Neural cell (in vitro differentiated cells): ENCODE data around the gene LYPLAL1. TPM values are rescaled to one million over a fixed set of nuclear protein-coding genes. Genes with fewer than 3 reads are reported as not detected.

Experiments used
- H2AFZ ChIP-seq: fragments of 200-600, 300-800 bp; sonication (generic), shearing (Covaris generic); 2 replicates; pipeline ENCODE4 v1.6.0; 2014; ENCODE audit warnings: low read depth, mild to moderate bottlenecking, antibody characterized with exemption, low read length, moderate library complexity
- H3F3A ChIP-seq: fragments of 200-600 bp; shearing (Covaris generic); 2 replicates; pipeline ENCODE4 v1.6.1; 2016; ENCODE audit warnings: mild to moderate bottlenecking, moderate library complexity, mixed read lengths, antibody characterized with exemption, low read length; ENCODE audit not compliant: insufficient read depth, poor library complexity, severe bottlenecking
- H3K27ac ChIP-seq: fragments of 200-600, 300-800 bp; sonication (generic), shearing (Covaris generic); 2 replicates; pipeline ENCODE4 v1.5.1; 2014; ENCODE audit warnings: mild to moderate bottlenecking, low read length, moderate library complexity
- H3K27me3 ChIP-seq: fragments of 300-800, 200-600 bp; sonication (generic), shearing (Covaris generic); 2 replicates; pipeline ENCODE4 v1.6.0; 2014; ENCODE audit warnings: mild to moderate bottlenecking, low read depth, low read length, moderate library complexity; ENCODE audit not compliant: insufficient read depth
- H3K36me3 ChIP-seq: fragments of 300-800, 200-600 bp; sonication (generic), shearing (Covaris generic); 2 replicates; pipeline ENCODE4 v1.5.1; 2014; ENCODE audit warnings: mild to moderate bottlenecking, antibody characterized with exemption, low read length, moderate library complexity; ENCODE audit not compliant: insufficient read depth
- H3K4me2 ChIP-seq: fragments of 300-800, 200-600 bp; sonication (generic), shearing (Covaris generic); 2 replicates; pipeline ENCODE4 v1.6.0; 2014; ENCODE audit warnings: mild to moderate bottlenecking, low read length
- H3K4me3 ChIP-seq: fragments of 300-800, 200-600 bp; sonication (generic), shearing (Covaris generic); 2 replicates; pipeline ENCODE4 v1.5.1; 2014; ENCODE audit warnings: mild to moderate bottlenecking, low read length, moderate library complexity
- H3K79me2 ChIP-seq: fragments of 200-600 bp; shearing (Covaris generic); replicated peaks from 2 replicates; pipeline ENCODE4 v1.6.0; 2014; ENCODE audit warnings: mild to moderate bottlenecking, low read length, moderate library complexity; ENCODE audit not compliant: insufficient read depth
- H3K9ac ChIP-seq: fragments of 300-800, 200-600 bp; sonication (generic), shearing (Covaris generic); 2 replicates; pipeline ENCODE4 v1.6.1; 2016; ENCODE audit warnings: mild to moderate bottlenecking, low read length, mixed read lengths
- H3K9me2 ChIP-seq: fragments of 200-600 bp; shearing (Covaris generic); 2 replicates; pipeline ENCODE4 v1.6.1; 2016; ENCODE audit warnings: mild to moderate bottlenecking, low read length, mixed read lengths; ENCODE audit not compliant: insufficient read depth
- H3K9me3 ChIP-seq: fragments of 200-600, 300-800 bp; sonication (generic), shearing (Covaris generic); 2 replicates; pipeline ENCODE4 v1.6.1; 2016; ENCODE audit warnings: mild to moderate bottlenecking, mixed run types, low read length, moderate library complexity, mixed read lengths
- H4K20me1 ChIP-seq: fragments of 200-600 bp; shearing (Covaris generic); 2 replicates; pipeline ENCODE4 v1.6.1; 2016; ENCODE audit warnings: mild to moderate bottlenecking, mixed run types; ENCODE audit not compliant: insufficient read depth
- EP300 ChIP-seq: fragments of 450-650 bp; conservative IDR thresholded peaks from 2 replicates; pipeline ENCODE4 v1.6.1; 2014; ENCODE audit warnings: antibody characterized with exemption, mild to moderate bottlenecking, moderate library complexity; ENCODE audit not compliant: poor library complexity, severe bottlenecking
- EZH2 ChIP-seq: fragments of 200-600, 300-800 bp; shearing (Covaris generic), sonication (generic); IDR thresholded peaks from 2 replicates; pipeline ENCODE4 v1.6.1; 2014; ENCODE audit warnings: antibody characterized with exemption, low read length, borderline replicate concordance, mild to moderate bottlenecking; ENCODE audit not compliant: insufficient read depth, poor library complexity, severe bottlenecking
- MXI1 ChIP-seq: fragments of 450-650 bp; conservative IDR thresholded peaks from 2 replicates; pipeline ENCODE4 v1.6.1; 2014; ENCODE audit warnings: antibody characterized with exemption, mild to moderate bottlenecking; ENCODE audit not compliant: poor library complexity, severe bottlenecking
- POLR2AphosphoS5 ChIP-seq: IDR thresholded peaks from 2 replicates; pipeline ENCODE4 v1.6.1; 2012
- RAD21 ChIP-seq: fragments of 450-650 bp; conservative IDR thresholded peaks from 2 replicates; pipeline ENCODE4 v1.6.1; 2014; ENCODE audit warnings: antibody characterized with exemption, mild to moderate bottlenecking, moderate library complexity
- SMC3 ChIP-seq: fragments of 450-650 bp; conservative IDR thresholded peaks from 2 replicates; pipeline ENCODE4 v1.6.1; 2014; ENCODE audit warnings: antibody characterized with exemption, mild to moderate bottlenecking, moderate library complexity; ENCODE audit not compliant: poor library complexity
- TAF1 ChIP-seq: IDR thresholded peaks from 2 replicates; pipeline ENCODE4 v1.6.1; 2012; ENCODE audit warnings: low read depth
- polyA plus RNA-seq: library from polyadenylated mRNA; depleted of rRNA; stranded (reverse); fragments of >200 nt; gene quantifications from 2 replicates; pipeline ENCODE4 v1.2.3, GENCODE V29; 2014
- TF ChIP-seq, protein P1 (sequence below): IDR thresholded peaks from 2 replicates; pipeline ENCODE4 v1.6.1; 2012; ENCODE audit warnings: borderline replicate concordance

The LYPLAL1 gene
- polyA plus RNA-seq, 1 donor from 2014 or later: 38.1 TPM

DNA sequence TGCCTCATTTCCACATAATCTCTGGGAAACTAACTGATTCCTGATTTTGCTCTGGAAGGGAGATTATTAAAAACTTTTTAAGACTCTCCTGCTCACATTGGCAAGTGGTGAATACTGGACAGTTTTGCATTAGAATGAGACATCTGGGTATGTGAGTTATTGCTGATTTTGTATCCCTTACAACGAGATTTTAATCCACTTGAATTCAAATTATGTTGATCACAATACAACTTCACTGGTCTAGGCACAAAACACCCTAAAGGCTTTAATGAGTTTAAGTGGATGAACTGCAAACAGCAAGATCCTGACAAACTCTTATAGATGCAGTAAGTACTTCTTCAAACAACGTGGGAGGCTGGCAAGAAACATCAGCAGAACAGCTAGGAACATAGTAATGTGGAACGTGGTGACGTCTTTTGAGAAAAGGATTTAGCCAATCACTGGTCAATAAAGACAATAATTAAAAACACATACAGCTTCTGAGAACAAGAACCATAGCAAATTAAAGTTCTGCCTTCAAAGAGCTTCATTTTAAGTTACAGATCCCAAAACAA lies 10.2 kb upstream of the LYPLAL1 start:
- Histone ChIP-seq H4K20me1 (no peaks in the 10 kb centered on the region), H3K9me3 (no peaks in the 10 kb centered on the region), H3F3A (no peaks in the 10 kb centered on the region), H2AFZ (no peak overlapping the region), H3K27ac (no peak overlapping the region), H3K9ac (no peak overlapping the region), H3K4me3 (no peak overlapping the region), H3K4me2 (no peak overlapping the region), H3K79me2 (no peaks in the 10 kb centered on the region), H3K9me2 (no peaks in the 10 kb centered on the region), H3K36me3 (no peaks in the 10 kb centered on the region), H3K27me3 (no peaks in the 10 kb centered on the region)
- TF ChIP-seq, protein P1, sequence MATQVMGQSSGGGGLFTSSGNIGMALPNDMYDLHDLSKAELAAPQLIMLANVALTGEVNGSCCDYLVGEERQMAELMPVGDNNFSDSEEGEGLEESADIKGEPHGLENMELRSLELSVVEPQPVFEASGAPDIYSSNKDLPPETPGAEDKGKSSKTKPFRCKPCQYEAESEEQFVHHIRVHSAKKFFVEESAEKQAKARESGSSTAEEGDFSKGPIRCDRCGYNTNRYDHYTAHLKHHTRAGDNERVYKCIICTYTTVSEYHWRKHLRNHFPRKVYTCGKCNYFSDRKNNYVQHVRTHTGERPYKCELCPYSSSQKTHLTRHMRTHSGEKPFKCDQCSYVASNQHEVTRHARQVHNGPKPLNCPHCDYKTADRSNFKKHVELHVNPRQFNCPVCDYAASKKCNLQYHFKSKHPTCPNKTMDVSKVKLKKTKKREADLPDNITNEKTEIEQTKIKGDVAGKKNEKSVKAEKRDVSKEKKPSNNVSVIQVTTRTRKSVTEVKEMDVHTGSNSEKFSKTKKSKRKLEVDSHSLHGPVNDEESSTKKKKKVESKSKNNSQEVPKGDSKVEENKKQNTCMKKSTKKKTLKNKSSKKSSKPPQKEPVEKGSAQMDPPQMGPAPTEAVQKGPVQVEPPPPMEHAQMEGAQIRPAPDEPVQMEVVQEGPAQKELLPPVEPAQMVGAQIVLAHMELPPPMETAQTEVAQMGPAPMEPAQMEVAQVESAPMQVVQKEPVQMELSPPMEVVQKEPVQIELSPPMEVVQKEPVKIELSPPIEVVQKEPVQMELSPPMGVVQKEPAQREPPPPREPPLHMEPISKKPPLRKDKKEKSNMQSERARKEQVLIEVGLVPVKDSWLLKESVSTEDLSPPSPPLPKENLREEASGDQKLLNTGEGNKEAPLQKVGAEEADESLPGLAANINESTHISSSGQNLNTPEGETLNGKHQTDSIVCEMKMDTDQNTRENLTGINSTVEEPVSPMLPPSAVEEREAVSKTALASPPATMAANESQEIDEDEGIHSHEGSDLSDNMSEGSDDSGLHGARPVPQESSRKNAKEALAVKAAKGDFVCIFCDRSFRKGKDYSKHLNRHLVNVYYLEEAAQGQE: no peak
- TF ChIP-seq MXI1: no peak
- no peak for TF ChIP-seq EP300
- no peak for TF ChIP-seq TAF1
- no peak for TF ChIP-seq EZH2
- TF ChIP-seq RAD21: no peak
- TF ChIP-seq SMC3: no peak

DNA sequence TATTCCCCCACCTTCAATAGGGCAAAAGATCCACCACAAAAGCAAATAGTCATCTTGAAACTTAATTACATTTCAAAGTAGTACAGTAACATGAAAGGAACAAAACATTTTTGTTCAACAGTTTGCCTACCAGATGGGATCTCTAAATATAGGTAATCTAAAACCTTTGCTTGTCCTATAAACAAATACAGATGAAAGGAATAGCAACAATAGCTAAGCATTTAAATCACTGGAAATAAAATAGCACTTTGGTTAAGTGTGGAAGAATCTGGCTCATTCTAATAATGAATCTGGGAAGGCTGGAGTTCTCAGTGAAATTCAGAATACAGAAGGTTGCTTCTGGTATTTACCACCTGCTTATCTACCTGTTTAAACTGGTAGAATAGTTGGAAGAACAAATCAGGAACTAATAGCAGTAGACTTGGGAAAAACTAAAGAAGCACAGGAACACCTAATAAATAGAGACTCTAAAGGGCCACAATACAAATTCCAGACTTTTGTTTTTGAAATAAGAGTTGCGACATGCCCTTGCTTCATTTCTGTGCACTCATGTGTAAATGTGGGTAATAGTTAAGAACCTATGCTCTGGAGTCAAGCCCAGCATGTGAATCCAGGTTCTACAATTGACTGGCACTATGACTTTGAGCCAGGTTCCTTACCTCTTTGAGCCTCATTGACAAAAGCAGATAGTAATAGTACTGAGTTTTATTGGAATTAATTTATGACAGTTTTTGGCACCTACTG lies 2.3 kb upstream of the LYPLAL1 start:
- Histone ChIP-seq H3K27me3 (no peaks in the 10 kb centered on the region), H3K9ac (no peak overlapping the region), H4K20me1 (no peaks in the 10 kb centered on the region), H3K36me3 (no peaks in the 10 kb centered on the region), H3K9me3 (no peaks in the 10 kb centered on the region), H3K4me2 (no peak overlapping the region), H3K27ac (no peak overlapping the region), H3K79me2 (peaks cover 14% of the 10 kb centered on the region), H3F3A (no peaks in the 10 kb centered on the region), H2AFZ (no peak overlapping the region), H3K4me3 (no peak overlapping the region), H3K9me2 (no peaks in the 10 kb centered on the region)
- TF ChIP-seq EP300: no peak
- TF ChIP-seq SMC3: no peak
- no peak for TF ChIP-seq MXI1

DNA sequence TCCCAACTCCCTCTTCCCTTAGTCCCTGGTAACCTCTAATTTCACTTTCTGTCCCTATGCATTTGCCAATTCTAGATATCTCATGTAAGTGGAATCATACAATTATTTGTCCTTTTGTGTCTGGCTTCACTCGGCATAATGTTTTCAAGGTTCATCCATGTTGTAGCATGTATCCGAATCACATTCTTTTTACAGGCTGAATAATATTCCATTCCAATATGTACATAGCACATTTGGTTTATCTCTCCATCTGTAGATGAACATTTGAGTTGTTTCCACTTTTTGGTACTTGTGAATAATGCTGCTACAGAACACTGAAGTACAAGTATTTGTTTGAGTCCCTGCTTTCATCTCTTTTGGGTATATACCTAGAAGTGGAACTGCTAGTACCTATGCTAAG lies 857 bp upstream of the LYPLAL1 start:
- Histone ChIP-seq H4K20me1 (no peaks in the 10 kb centered on the region), H3K27me3 (no peaks in the 10 kb centered on the region), H3K9me3 (no peaks in the 10 kb centered on the region), H2AFZ (no peak overlapping the region), H3K27ac (no peak overlapping the region), H3K4me3 (no peak overlapping the region), H3K36me3 (no peaks in the 10 kb centered on the region), H3F3A (no peaks in the 10 kb centered on the region), H3K4me2 (no peak overlapping the region), H3K9me2 (no peaks in the 10 kb centered on the region), H3K79me2 (peaks cover 14% of the 10 kb centered on the region), H3K9ac (no peak overlapping the region)
- TF ChIP-seq POLR2AphosphoS5 (no peak), EZH2 (no peak)
- TF ChIP-seq, protein P1: no peak
